ENCODE results near the gene USP20. TPM values are rescaled to one million over a fixed set of nuclear protein-coding genes. Genes with fewer than 3 reads are reported as not detected.

USP20 gene
- total RNA-seq, 2 experiments from 2014 or later, result 52.2 to 54.2 TPM

GRCh38 chr9:129919841-129920240 is 84.6 kb downstream of the USP20 start:
- ChIA-PET POLR2A (no interaction called here), CTCF (no interaction called here)

- CTCF ChIA-PET, result no interaction called here
- POLR2A ChIA-PET, result no interaction called here
Observed at GRCh38 chr9:129921905-129922304, 86.6 kb downstream of the USP20 start.

DNA sequence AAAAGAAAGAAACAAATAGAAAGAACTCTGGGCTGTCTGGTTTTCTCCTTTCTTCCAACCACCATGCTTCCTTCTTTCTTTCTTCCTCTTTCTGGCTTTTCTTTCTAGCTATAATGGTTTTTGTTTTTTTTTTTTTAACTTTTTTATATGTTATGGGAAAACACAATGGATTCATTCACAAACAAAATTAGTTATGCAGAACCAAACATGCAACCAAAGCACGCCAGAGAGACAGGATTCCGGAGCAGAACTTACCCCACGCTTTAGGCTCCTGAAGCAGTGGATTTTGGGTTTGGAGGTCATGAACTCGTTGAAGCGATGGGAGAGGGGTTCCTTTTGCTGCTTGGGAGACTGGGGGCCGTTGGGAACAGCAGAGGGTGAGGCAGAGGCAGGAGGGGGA is 88.3 kb downstream of the USP20 start:
- ChIA-PET POLR2A (no interaction called here), CTCF (interaction anchor here (1.5 kb wide), 1 partner anchor 20 kb away, joined by 4 read pairs; no protein-coding TSS in a partner anchor)

GRCh38 chr9:129929496-129930125 is 94.4 kb downstream of the USP20 start:
- ChIA-PET CTCF (interaction anchor here (1.1 kb wide), 1 partner anchor 69 kb away, joined by 3 read pairs; no protein-coding TSS in a partner anchor), POLR2A (interaction anchor here (0.5 kb wide), 1 partner anchor 108 kb away, joined by 5 read pairs; no protein-coding TSS in a partner anchor)

DNA sequence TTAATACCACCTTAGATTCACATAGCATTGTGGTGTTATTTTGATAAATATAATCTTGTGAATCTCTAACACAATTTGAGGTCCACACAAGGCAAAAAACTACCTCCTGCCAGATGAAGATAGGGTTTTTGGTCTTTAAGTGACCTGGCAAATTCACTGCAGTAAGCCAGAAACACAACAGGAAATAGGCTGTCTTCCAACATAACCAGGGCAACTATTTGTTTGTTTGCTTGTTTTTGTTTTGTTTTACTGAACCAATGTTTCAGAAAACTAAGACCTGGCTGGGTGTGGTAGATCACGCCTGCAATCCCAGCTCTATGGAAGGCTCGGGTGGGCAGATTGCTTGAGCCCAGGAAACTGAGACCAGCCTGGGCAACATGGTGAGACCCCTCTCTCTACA is 95.5 kb downstream of the USP20 start:
- POLR2A ChIA-PET, result no interaction called here

More for the DNA sequence above, 95.5 kb downstream of the USP20 start:
- CTCF ChIA-PET, result interaction anchor here (1.1 kb wide), 1 partner anchor 68 kb away, joined by 3 read pairs; no protein-coding TSS in a partner anchor

Other genes with a start within 250 kb of the USP20 start
- gene C9orf50, start 214.4 kb upstream of the USP20 start, total RNA-seq, result not detected
- 10 to 100 TPM; 76.9 to 80.4 TPM for gene NTMT1, start 209.3 kb upstream of the USP20 start, total RNA-seq
- gene ASB6, start 193.3 kb upstream of the USP20 start, total RNA-seq, result 10 to 100 TPM; 25.3 to 26.7 TPM
- gene PRRX2, start 169.8 kb upstream of the USP20 start, total RNA-seq, result under 1 TPM; 0.63 to 0.99 TPM
- not detected for gene PTGES, start 82.4 kb upstream of the USP20 start, total RNA-seq
- gene TOR1B, start 32.3 kb upstream of the USP20 start, total RNA-seq, result 10 to 100 TPM; 23.0 to 23.4 TPM
- 10 to 100 TPM; 47.5 to 50.6 TPM for gene TOR1A, start 11.3 kb upstream of the USP20 start, total RNA-seq
- gene C9orf78, start 183 bp upstream of the USP20 start, total RNA-seq, result 10 to 100 TPM; 70.0 to 72.3 TPM
- gene FNBP1, start 207.7 kb downstream of the USP20 start, total RNA-seq, result 100 to 1,000 TPM; 205 to 207 TPM
- gene GPR107, start 218.4 kb downstream of the USP20 start, total RNA-seq, result 10 to 100 TPM; 19.6 to 20.4 TPM